Cardiac muscle cell (in vitro differentiated cells and primary cell): ENCODE data around the gene REELD1. TPM values are rescaled to one million over a fixed set of nuclear protein-coding genes. Genes with fewer than 3 reads are reported as not detected.

ENCODE experiments used
- DNase-seq, 2 donors: peaks; one replicate each; pipeline versions ENCODE4 v3.0.0 to v3.0.0-alpha.2; 2010 to 2017; ENCODE audit warnings: low read depth in 1 of 2, low spot score in 1 of 2
- H3K27ac ChIP-seq: fragments of 200-600 bp; sonication (generic); 2 replicates; pipeline ENCODE4 v1.5.1; 2016
- H3K27me3 ChIP-seq: fragments of 200-600 bp; sonication (generic); 2 replicates; pipeline ENCODE4 v1.6.0; 2016; ENCODE audit warnings: control low read depth
- H3K36me3 ChIP-seq: fragments of 200-600 bp; sonication (generic); 2 replicates; pipeline ENCODE4 v1.5.1; 2016; ENCODE audit warnings: control low read depth
- H3K4me1 ChIP-seq: fragments of 200-600 bp; sonication (generic); 2 replicates; pipeline ENCODE4 v1.8.1; 2017; ENCODE audit warnings: low read depth, mild to moderate bottlenecking, mixed run types
- H3K4me3 ChIP-seq: fragments of 200-600 bp; sonication (generic); 2 replicates; pipeline ENCODE4 v1.5.1; 2016; ENCODE audit warnings: mild to moderate bottlenecking
- H3K9me3 ChIP-seq: fragments of 200-600 bp; sonication (generic); 2 replicates; pipeline ENCODE4 v1.5.1; 2017; ENCODE audit warnings: low read depth, mild to moderate bottlenecking, control low read depth
- CTCF ChIP-seq: IDR thresholded peaks from 2 replicates; pipeline ENCODE4 v1.5.1; 2012; ENCODE audit warnings: low read depth, mild to moderate bottlenecking, low read length
- polyA plus RNA-seq: library from polyadenylated mRNA; unstranded; fragments of >200 nt; fragmentation: Nextera tagmentation; extraction: Ambion mirVana; gene quantifications from 2 replicates; pipeline ENCODE4 v1.2.1, GENCODE V29; 2016
- total RNA-seq: library from RNA; depleted of rRNA; stranded (reverse); fragments of >200 nt; gene quantifications from 2 replicates; pipeline ENCODE4 v1.2.3, GENCODE V29; 2016

REELD1 gene
- total RNA-seq (not detected in 2 replicates), polyA plus RNA-seq (not detected in 2 replicates)

- no peaks in the 10 kb centered on the region for H3K9me3 ChIP-seq
- H3K4me1 ChIP-seq: no peaks in the 10 kb centered on the region
- H3K36me3 ChIP-seq: no peaks in the 10 kb centered on the region
- no peak for DNase-seq
- H3K27ac ChIP-seq: no peak within 1 kb of the TSS
- H3K4me3 ChIP-seq: no peak within 1 kb of the TSS
- TF ChIP-seq CTCF: no peak
- no peaks in the 10 kb centered on the region for H3K27me3 ChIP-seq
Measured at GRCh38 chr4:146214238-146214637, at the start of gene REELD1. Gene REELD1 (plus strand): TSS chr4:146214538. CDS start chr4:146216953, 2,415 bp downstream.

- H3K27me3 ChIP-seq: no peaks in the 10 kb centered on the region
- H3K4me3 ChIP-seq: no peak overlapping the region
- no peaks in the 10 kb centered on the region for H3K4me1 ChIP-seq
- TF ChIP-seq CTCF: no peak
- H3K9me3 ChIP-seq: no peaks in the 10 kb centered on the region
- H3K27ac ChIP-seq: no peak overlapping the region
- H3K36me3 ChIP-seq: no peaks in the 10 kb centered on the region
- DNase-seq: no peak
Measured at GRCh38 chr4:146165221-146165620, 49.1 kb upstream of the REELD1 start.

- Histone ChIP-seq H3K4me1 (no peaks in the 10 kb centered on the region), H3K27ac (no peak overlapping the region), H3K27me3 (no peaks in the 10 kb centered on the region), H3K4me3 (no peak overlapping the region), H3K36me3 (no peaks in the 10 kb centered on the region), H3K9me3 (no peaks in the 10 kb centered on the region)
- peak in 1 of 2 donors; percentile 83 for DNase-seq
- TF ChIP-seq CTCF: no peak
Measured at GRCh38 chr4:146165840-146166239, 48.5 kb upstream of the REELD1 start.

- no peak for TF ChIP-seq CTCF
- no peaks in the 10 kb centered on the region for H3K9me3 ChIP-seq
- H3K4me1 ChIP-seq: no peaks in the 10 kb centered on the region
- H3K36me3 ChIP-seq: no peaks in the 10 kb centered on the region
- H3K27me3 ChIP-seq: no peaks in the 10 kb centered on the region
- H3K4me3 ChIP-seq: no peak overlapping the region
- no peak overlapping the region for H3K27ac ChIP-seq
- DNase-seq: no peak
Measured at GRCh38 chr4:146170149-146170548, 44.2 kb upstream of the REELD1 start.

- no peaks in the 10 kb centered on the region for H3K36me3 ChIP-seq
- peak within 1 kb of the TSS; percentile 90 for H3K4me3 ChIP-seq
- no peaks in the 10 kb centered on the region for H3K9me3 ChIP-seq
- peaks cover 19% of the 10 kb centered on the region for H3K4me1 ChIP-seq
- peak; percentile 2 for TF ChIP-seq CTCF
- peak; percentile 79 to 90 for DNase-seq
- peak within 1 kb of the TSS; percentile 83 for H3K27ac ChIP-seq
- no peaks in the 10 kb centered on the region for H3K27me3 ChIP-seq
Measured at GRCh38 chr4:146175541-146176453, 38.5 kb upstream of the REELD1 start, which contains the start of gene LSM6. Gene LSM6 (plus strand): TSS chr4:146175718. CDS start chr4:146182922, 7,204 bp downstream.
